IPS-18c (cell line): Measurements from ENCODE around the gene LMAN2.

Experiments used
- H3K4me3 ChIP-seq: 2 replicates; pipeline ENCODE4 v1.7.0; 2013; ENCODE audit warnings: low read depth, mild to moderate bottlenecking, low read length, moderate library complexity; ENCODE audit not compliant: insufficient read depth
- H3K9me3 ChIP-seq: one replicate; pipeline ENCODE4 v1.6.1; 2013; ENCODE audit warnings: mild to moderate bottlenecking, low read length, moderate library complexity; ENCODE audit not compliant: control insufficient read depth, insufficient read depth

LMAN2 gene

GRCh38 chr5:177325868-177326381, 25.5 kb downstream of the LMAN2 start:
- Histone ChIP-seq H3K9me3 (no peaks in the 10 kb centered on the region), H3K4me3 (no peak overlapping the region)

GRCh38 chr5:177320879-177321278, 30.6 kb downstream of the LMAN2 start:
- no peaks in the 10 kb centered on the region for H3K9me3 ChIP-seq
- H3K4me3 ChIP-seq: no peak overlapping the region

GRCh38 chr5:177319913-177320588, 31.4 kb downstream of the LMAN2 start:
- Histone ChIP-seq H3K4me3 (no peak overlapping the region), H3K9me3 (no peaks in the 10 kb centered on the region)

- Histone ChIP-seq H3K4me3 (no peak overlapping the region), H3K9me3 (no peaks in the 10 kb centered on the region)
These were observed 33.5 kb downstream of the LMAN2 start for GRCh38 chr5:177317959-177318377.

GRCh38 chr5:177316005-177316404, 35.5 kb downstream of the LMAN2 start:
- Histone ChIP-seq H3K4me3 (no peak overlapping the region), H3K9me3 (no peaks in the 10 kb centered on the region)

- Histone ChIP-seq H3K4me3 (no peak overlapping the region), H3K9me3 (no peaks in the 10 kb centered on the region)
These were observed 36.1 kb downstream of the LMAN2 start for GRCh38 chr5:177315411-177315810.

GRCh38 chr5:177314376-177315342, 36.8 kb downstream of the LMAN2 start:
- H3K4me3 ChIP-seq: no peak overlapping the region
- H3K9me3 ChIP-seq: no peaks in the 10 kb centered on the region

- no peaks in the 10 kb centered on the region for H3K9me3 ChIP-seq
- H3K4me3 ChIP-seq: no peak overlapping the region
These were observed 37.8 kb downstream of the LMAN2 start for GRCh38 chr5:177313561-177314259.

- H3K9me3 ChIP-seq: no peaks in the 10 kb centered on the region
- peak overlapping the region; percentile 59 for H3K4me3 ChIP-seq
These were observed 38.8 kb downstream of the LMAN2 start for GRCh38 chr5:177312649-177313181.

GRCh38 chr5:177311723-177312648, 39.5 kb downstream of the LMAN2 start, which contains the start of gene MXD3:
TSS of gene MXD3 (minus strand) at chr5:177311898. CDS start at chr5:177311830, 68 bp downstream.
- H3K9me3 ChIP-seq: no peaks in the 10 kb centered on the region
- H3K4me3 ChIP-seq: peak within 1 kb of the TSS; percentile 78

GRCh38 chr5:177311392-177311722, 40.1 kb downstream of the LMAN2 start:
- H3K4me3 ChIP-seq: peak overlapping the region; percentile 78
- no peaks in the 10 kb centered on the region for H3K9me3 ChIP-seq

- H3K9me3 ChIP-seq: no peaks in the 10 kb centered on the region
- peak overlapping the region; percentile 78 for H3K4me3 ChIP-seq
These were observed 40.6 kb downstream of the LMAN2 start for GRCh38 chr5:177310757-177311391.

- Histone ChIP-seq H3K9me3 (no peaks in the 10 kb centered on the region), H3K4me3 (no peak overlapping the region)
These were observed 41.1 kb downstream of the LMAN2 start for GRCh38 chr5:177310332-177310731.

GRCh38 chr5:177309351-177310191, 41.9 kb downstream of the LMAN2 start:
- Histone ChIP-seq H3K4me3 (no peak overlapping the region), H3K9me3 (no peaks in the 10 kb centered on the region)

GRCh38 chr5:177308740-177309139, 42.7 kb downstream of the LMAN2 start:
- H3K4me3 ChIP-seq: no peak overlapping the region
- H3K9me3 ChIP-seq: no peaks in the 10 kb centered on the region
